Bronchial epithelial cell (primary cell): ENCODE data around the gene SMYD4. TPM values are rescaled to one million over a fixed set of nuclear protein-coding genes. Genes with fewer than 3 reads are reported as not detected.

Source experiments
- DNase-seq: peaks from one replicate; pipeline ENCODE4 v3.0.0-alpha.2; 2010; ENCODE audit warnings: low read depth
- FAIRE-seq: peaks from 2 replicates; lab custom pipeline; 2011; peaks lifted over from hg19 to GRCh38; lab: Jason Lieb, UNC
- H3K27me3 ChIP-seq: 2 replicates; pipeline ENCODE4 v1.5.1; 2011; ENCODE audit warnings: low read length; ENCODE audit not compliant: control insufficient read depth, insufficient read depth
- H3K36me3 ChIP-seq: 2 replicates; pipeline ENCODE4 v1.5.1; 2011; ENCODE audit warnings: low read length; ENCODE audit not compliant: control insufficient read depth, insufficient read depth
- H3K4me3 ChIP-seq: 2 replicates; pipeline ENCODE4 v1.5.1; 2011; ENCODE audit warnings: mild to moderate bottlenecking, low read depth, low read length, control low read depth
- total RNA-seq: library from RNA; depleted of rRNA; stranded (reverse); fragments of >200 nt; gene quantifications from 2 replicates; pipeline ENCODE4 v1.2.1, GENCODE V29; 2014
- TF ChIP-seq, protein P1 (sequence below): IDR thresholded peaks from 2 replicates; pipeline ENCODE4 v1.5.1; 2011; ENCODE audit warnings: mild to moderate bottlenecking, moderate library complexity, low read length, control low read depth, inconsistent platforms; ENCODE audit not compliant: insufficient read depth, severe bottlenecking

Gene SMYD4
- total RNA-seq, 1 donor from 2014 or later: 7.9 TPM

DNA sequence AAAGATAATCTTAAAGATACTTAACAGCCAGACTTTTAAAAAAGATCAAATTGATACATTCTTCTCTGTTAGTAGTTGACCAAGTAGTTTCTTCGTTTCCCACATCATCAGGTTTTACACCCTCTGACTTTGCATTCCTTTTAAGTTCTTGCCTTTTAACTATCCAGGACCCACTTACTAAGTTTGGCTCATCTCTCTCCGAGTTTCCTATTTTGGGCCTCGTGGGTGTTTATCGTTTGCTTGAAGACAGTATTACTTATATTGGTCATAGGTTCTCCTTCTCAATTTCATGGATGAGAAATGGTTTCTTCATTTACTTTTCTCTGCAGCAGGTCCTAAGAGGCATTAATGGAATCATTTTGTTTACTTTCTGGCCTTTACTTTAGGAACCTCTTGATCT lies 43.3 kb upstream of the SMYD4 start:
- TF ChIP-seq, protein P1, sequence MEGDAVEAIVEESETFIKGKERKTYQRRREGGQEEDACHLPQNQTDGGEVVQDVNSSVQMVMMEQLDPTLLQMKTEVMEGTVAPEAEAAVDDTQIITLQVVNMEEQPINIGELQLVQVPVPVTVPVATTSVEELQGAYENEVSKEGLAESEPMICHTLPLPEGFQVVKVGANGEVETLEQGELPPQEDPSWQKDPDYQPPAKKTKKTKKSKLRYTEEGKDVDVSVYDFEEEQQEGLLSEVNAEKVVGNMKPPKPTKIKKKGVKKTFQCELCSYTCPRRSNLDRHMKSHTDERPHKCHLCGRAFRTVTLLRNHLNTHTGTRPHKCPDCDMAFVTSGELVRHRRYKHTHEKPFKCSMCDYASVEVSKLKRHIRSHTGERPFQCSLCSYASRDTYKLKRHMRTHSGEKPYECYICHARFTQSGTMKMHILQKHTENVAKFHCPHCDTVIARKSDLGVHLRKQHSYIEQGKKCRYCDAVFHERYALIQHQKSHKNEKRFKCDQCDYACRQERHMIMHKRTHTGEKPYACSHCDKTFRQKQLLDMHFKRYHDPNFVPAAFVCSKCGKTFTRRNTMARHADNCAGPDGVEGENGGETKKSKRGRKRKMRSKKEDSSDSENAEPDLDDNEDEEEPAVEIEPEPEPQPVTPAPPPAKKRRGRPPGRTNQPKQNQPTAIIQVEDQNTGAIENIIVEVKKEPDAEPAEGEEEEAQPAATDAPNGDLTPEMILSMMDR: no peak
- DNase-seq (no peak), FAIRE-seq (no peak)
- Histone ChIP-seq H3K4me3 (no peak overlapping the region), H3K36me3 (peaks cover 17% of the 10 kb centered on the region), H3K27me3 (no peaks in the 10 kb centered on the region)

DNA sequence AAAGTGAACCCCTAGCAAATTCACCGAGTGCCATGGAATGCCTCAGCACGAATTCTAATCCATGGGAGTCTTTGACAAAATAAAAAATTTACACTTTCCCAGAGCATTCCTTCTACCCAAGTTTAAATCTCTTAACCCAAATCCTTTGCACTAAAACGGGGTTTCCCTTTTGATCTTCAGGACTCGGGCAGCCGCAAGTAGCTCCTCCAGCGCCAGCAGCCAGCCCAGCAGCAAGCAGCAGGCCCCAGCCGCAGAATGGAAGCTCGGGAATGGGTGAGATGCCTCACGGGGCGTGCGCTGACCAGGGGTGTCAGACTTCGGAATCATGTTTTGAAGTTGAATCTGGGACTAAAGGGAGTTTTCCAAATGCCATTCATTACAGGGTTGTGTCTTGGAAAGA lies 42.6 kb upstream of the SMYD4 start:
- TF ChIP-seq, protein P1: no peak
- no peak for FAIRE-seq
- DNase-seq: no peak
- H3K27me3 ChIP-seq: no peaks in the 10 kb centered on the region
- H3K36me3 ChIP-seq: peaks cover 13% of the 10 kb centered on the region
- H3K4me3 ChIP-seq: no peak overlapping the region

DNA sequence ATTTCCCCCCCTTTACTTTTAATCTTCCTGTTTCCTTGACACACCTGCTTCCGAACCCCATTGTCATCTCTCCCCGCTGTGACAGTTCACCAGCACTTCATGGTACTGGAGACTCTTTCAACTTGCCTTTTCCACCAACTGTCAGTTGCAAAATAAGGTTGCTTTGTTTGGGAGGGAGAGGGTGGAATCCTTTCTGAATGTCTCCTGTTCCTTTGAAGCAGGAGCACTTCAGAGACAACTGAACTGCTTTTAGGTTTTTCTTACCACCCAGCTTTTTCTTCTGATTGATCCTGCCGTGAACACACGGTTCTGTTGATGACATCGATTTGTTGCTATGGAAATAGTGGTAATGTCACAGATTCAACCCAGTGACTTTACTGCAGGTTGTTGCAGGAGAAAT lies 42.1 kb upstream of the SMYD4 start:
- Histone ChIP-seq H3K27me3 (no peaks in the 10 kb centered on the region), H3K4me3 (no peak overlapping the region), H3K36me3 (peaks cover 8% of the 10 kb centered on the region)
- FAIRE-seq (no peak), DNase-seq (no peak)
- TF ChIP-seq, protein P1: no peak

DNA sequence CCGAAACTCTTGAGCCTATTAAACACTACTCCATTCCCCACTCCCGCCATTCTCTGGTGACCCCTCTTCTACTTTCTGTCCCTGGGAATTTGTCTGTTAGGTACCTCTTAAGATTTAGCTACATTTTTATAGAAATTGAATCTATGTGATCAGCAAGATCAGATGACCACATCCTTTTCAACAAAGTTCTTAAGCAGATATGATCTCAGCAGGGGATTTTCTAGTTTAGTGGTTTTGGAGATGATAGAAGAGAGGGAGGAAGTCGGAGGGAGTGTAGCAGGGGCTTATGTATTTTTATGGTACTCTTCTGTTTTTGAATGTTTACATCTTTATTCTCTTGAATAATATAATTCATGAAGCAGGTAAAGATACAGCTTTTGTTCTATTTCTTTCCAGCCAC lies 40.9 kb upstream of the SMYD4 start:
- DNase-seq (no peak), FAIRE-seq (no peak)
- Histone ChIP-seq H3K27me3 (no peaks in the 10 kb centered on the region), H3K36me3 (peaks cover 7% of the 10 kb centered on the region), H3K4me3 (no peak overlapping the region)
- TF ChIP-seq, protein P1: no peak

DNA sequence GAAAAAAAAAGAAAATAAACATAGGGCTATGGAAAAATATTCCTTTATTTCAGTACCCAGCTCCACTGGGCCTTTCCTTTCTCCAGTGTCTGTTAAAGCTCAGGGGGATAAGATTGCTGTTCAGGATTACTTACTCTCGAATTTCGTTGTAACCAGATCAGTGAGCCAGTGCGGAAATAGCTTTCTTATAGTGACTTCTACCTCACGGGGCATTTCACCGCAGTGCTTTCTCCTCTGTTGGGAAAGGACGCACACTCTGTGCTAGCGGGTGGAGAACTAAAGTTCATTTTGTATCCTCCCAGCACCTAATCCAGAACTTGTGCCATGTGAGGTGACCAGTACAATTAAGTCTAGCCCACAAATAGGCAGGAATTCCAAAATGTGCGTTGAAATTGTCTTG lies 38.4 kb upstream of the SMYD4 start:
- peaks cover 4% of the 10 kb centered on the region for H3K36me3 ChIP-seq
- no peak for FAIRE-seq

DNA sequence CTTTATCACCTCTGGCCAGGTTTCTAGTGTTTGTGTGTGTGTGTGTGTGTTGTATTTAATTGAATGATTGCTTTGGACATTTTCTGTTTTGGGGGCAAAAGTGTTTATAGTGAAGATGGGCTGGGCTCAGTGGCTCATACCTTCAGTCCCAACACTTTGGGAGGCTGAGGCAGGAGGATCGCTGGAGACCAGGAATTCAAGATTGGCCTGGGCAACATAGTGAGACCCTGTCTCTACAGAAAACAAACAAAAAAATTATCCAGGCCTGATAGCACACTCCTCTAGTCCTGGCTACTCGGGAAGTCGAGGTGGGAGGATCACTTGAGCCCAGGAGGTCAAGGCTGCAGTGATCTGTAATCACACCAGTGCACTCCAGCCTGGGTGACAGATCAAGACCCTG lies 37.6 kb upstream of the SMYD4 start:
- peaks cover 4% of the 10 kb centered on the region for H3K36me3 ChIP-seq
- TF ChIP-seq, protein P1: no peak
- no peak for FAIRE-seq
- no peaks in the 10 kb centered on the region for H3K27me3 ChIP-seq
- DNase-seq: no peak
- H3K4me3 ChIP-seq: no peak overlapping the region

More for the DNA sequence above, 38.4 kb upstream of the SMYD4 start:
- Histone ChIP-seq H3K27me3 (no peaks in the 10 kb centered on the region), H3K4me3 (no peak overlapping the region)
- no peak for DNase-seq
- TF ChIP-seq, protein P1: no peak
